ENCODE results near the gene BRIP1. TPM values are rescaled to one million over a fixed set of nuclear protein-coding genes. Genes with fewer than 3 reads are reported as not detected.

BRIP1 gene
- total and polyA plus RNA-seq, 7 experiments from 2014 or later, result 0.64 to 19.9 (median 1.6) TPM

DNA sequence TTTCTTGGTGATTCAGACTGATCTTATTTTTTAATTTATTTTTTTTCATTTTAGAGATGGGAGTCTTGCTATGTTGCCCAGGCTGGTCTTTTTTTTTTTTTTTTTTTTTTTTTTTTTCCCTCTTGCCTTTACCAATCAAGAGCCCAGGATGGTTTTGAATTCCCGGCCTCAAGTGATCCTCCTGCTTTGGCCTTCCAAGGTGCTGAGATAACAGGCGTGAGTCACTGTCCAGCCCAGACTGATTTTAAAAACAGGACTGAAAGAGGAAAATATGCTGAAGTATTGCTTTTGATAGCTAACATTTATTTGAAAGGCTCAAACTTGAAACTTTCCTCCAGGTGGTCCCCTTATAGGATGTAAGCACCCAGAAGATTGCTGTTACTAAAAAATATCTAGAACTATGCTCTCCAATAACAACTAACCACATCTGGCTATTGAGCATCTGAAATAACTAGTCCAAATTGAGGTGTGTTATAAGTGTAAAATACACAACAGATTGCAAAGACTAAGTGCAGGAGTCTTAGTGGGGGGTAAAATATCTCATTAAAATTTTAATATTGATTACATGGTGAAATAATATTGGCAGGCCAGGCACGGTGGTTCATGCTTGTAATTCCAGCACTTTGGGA lies 15.8 kb upstream of the BRIP1 start:
- no peak overlapping the region for H3K27ac Mint-ChIP-seq
- H3K27me3 ChIP-seq (ENCODE audit: control insufficient read depth in 2 of 2, insufficient read depth in 2 of 2, low read length in 2 of 2), result no peaks in the 10 kb centered on the region
- peaks cover 5 to 40% (median 17%) of the 10 kb centered on the region in 5 donors for H3K36me3 Mint-ChIP-seq
- H3K9me3 Mint-ChIP-seq, result no peaks in the 10 kb centered on the region
- no peak overlapping the region for H3K4me3 ChIP-seq (ENCODE audit: low read length)
- ChIA-PET POLR2A (no interaction called here), CTCF (no interaction called here)
- H3K4me1 Mint-ChIP-seq, result no peaks in the 10 kb centered on the region
- intact Hi-C loops (cut with micrococcal nuclease), result no loop called here
- H3K4me1 ChIP-seq (ENCODE audit: control insufficient read depth in 2 of 2, insufficient read depth in 2 of 2, low read length in 2 of 2), result no peaks in the 10 kb centered on the region
- H3K9me3 ChIP-seq (ENCODE audit: control insufficient read depth in 2 of 3, low read length in 3 of 3), result no peaks in the 10 kb centered on the region
- peaks cover 0 to 51% (median 11%) of the 10 kb centered on the region in 3 experiments for H3K36me3 ChIP-seq (ENCODE audit: control insufficient read depth in 2 of 3, insufficient read depth in 3 of 3, low read length in 3 of 3)
- no peaks in the 10 kb centered on the region for H3K27me3 Mint-ChIP-seq
- H3K4me3 Mint-ChIP-seq, result no peak overlapping the region
- no peak for DNase-seq
- ATAC-seq, result no peak
- H3K27ac ChIP-seq (ENCODE audit: low read depth, low read length), result no peak overlapping the region

GRCh38 chr17:61878520-61878919 lies 15.2 kb upstream of the BRIP1 start:
- H3K4me3 Mint-ChIP-seq, result no peak overlapping the region
- H3K9me3 Mint-ChIP-seq, result no peaks in the 10 kb centered on the region
- Histone ChIP-seq H3K9me3 (ENCODE audit: control insufficient read depth in 2 of 3, low read length in 3 of 3) (no peaks in the 10 kb centered on the region), H3K27ac (ENCODE audit: low read depth, low read length) (no peak overlapping the region), H3K27me3 (ENCODE audit: control insufficient read depth in 2 of 2, insufficient read depth in 2 of 2, low read length in 2 of 2) (no peaks in the 10 kb centered on the region), H3K4me3 (ENCODE audit: low read length) (no peak overlapping the region), H3K36me3 (ENCODE audit: control insufficient read depth in 2 of 3, insufficient read depth in 3 of 3, low read length in 3 of 3) (peaks cover 0 to 56% (median 11%) of the 10 kb centered on the region in 3 experiments), H3K4me1 (ENCODE audit: control insufficient read depth in 2 of 2, insufficient read depth in 2 of 2, low read length in 2 of 2) (no peaks in the 10 kb centered on the region)
- ChIA-PET POLR2A (no interaction called here), CTCF (no interaction called here)
- peaks cover 0 to 3% (median 0%) of the 10 kb centered on the region in 7 donors for H3K4me1 Mint-ChIP-seq
- no peaks in the 10 kb centered on the region for H3K27me3 Mint-ChIP-seq
- ATAC-seq, result no peak
- intact Hi-C loops (cut with micrococcal nuclease), result no loop called here
- peaks cover 8 to 46% (median 23%) of the 10 kb centered on the region in 5 donors for H3K36me3 Mint-ChIP-seq
- DNase-seq, result no peak
- H3K27ac Mint-ChIP-seq, result no peak overlapping the region

DNA sequence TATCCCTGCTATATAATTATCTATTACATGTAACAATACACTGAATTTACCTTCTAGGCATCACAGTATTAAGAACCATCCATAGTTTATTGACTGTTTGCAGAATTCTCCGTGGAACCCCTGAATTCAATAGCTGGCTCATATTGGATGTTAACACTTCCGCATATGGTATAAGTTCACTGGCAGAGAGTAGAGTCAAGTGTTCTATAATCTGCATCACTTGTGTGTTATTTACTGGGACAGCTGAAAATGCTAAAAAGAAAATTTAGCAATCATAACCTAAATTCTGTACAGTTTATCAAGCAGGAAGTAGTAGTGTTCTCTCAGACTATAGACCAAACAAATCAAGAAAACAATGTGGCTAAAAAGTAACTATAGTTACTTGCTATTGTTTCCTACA lies 14.5 kb upstream of the BRIP1 start:
- H3K4me3 ChIP-seq (ENCODE audit: low read length), result no peak overlapping the region
- no peaks in the 10 kb centered on the region for H3K4me1 ChIP-seq (ENCODE audit: control insufficient read depth in 2 of 2, insufficient read depth in 2 of 2, low read length in 2 of 2)
- CTCF ChIA-PET, result no interaction called here
- Mint-ChIP-seq H3K36me3 (peaks cover 8 to 45% (median 23%) of the 10 kb centered on the region in 5 donors), H3K4me3 (no peak overlapping the region), H3K4me1 (peaks cover 0 to 3% (median 0%) of the 10 kb centered on the region in 7 donors), H3K9me3 (no peaks in the 10 kb centered on the region), H3K27me3 (no peaks in the 10 kb centered on the region), H3K27ac (peak overlapping the region in 1 of 9 donors; percentile 8)
- intact Hi-C loops (cut with micrococcal nuclease), result no loop called here
- no peak for DNase-seq
- no peak overlapping the region for H3K27ac ChIP-seq (ENCODE audit: low read depth, low read length)
- no peak for ATAC-seq
- H3K27me3 ChIP-seq (ENCODE audit: control insufficient read depth in 2 of 2, insufficient read depth in 2 of 2, low read length in 2 of 2), result no peaks in the 10 kb centered on the region
- POLR2A ChIA-PET, result no interaction called here
- H3K9me3 ChIP-seq (ENCODE audit: control insufficient read depth in 2 of 3, low read length in 3 of 3), result no peaks in the 10 kb centered on the region
- H3K36me3 ChIP-seq (ENCODE audit: control insufficient read depth in 2 of 3, insufficient read depth in 3 of 3, low read length in 3 of 3), result peaks cover 0 to 52% (median 11%) of the 10 kb centered on the region in 3 experiments

DNA sequence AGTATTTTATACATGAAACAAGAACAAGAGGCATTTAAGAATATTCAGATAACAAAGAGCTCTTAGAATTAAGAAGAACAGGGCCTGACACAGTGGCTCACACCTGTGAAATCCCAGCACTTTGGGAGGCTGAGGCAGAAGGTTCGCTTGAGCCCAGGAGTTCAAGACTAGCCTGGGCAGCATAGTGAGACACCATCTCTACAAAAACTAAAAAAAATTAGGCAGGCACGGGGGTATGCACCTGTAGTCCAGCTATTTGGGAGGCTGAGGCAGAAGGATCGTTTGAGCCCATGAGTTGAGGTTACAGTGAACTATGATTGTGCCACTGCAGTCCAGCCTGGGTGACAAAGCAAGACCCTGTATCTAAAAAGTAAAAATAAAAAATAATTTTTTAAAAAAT lies 12.5 kb upstream of the BRIP1 start:
- Histone ChIP-seq H3K4me1 (ENCODE audit: control insufficient read depth in 2 of 2, insufficient read depth in 2 of 2, low read length in 2 of 2) (no peaks in the 10 kb centered on the region), H3K9me3 (ENCODE audit: control insufficient read depth in 2 of 3, low read length in 3 of 3) (no peaks in the 10 kb centered on the region), H3K4me3 (ENCODE audit: low read length) (no peak overlapping the region), H3K36me3 (ENCODE audit: control insufficient read depth in 2 of 3, insufficient read depth in 3 of 3, low read length in 3 of 3) (peaks cover 0 to 47% (median 1%) of the 10 kb centered on the region in 3 experiments), H3K27ac (ENCODE audit: low read depth, low read length) (no peak overlapping the region), H3K27me3 (ENCODE audit: control insufficient read depth in 2 of 2, insufficient read depth in 2 of 2, low read length in 2 of 2) (no peaks in the 10 kb centered on the region)
- intact Hi-C loops (cut with micrococcal nuclease), result no loop called here
- ATAC-seq (no peak), DNase-seq (no peak)
- no peaks in the 10 kb centered on the region for H3K27me3 Mint-ChIP-seq
- peaks cover 0 to 3% (median 0%) of the 10 kb centered on the region in 7 donors for H3K4me1 Mint-ChIP-seq
- H3K36me3 Mint-ChIP-seq, result peaks cover 8 to 35% (median 19%) of the 10 kb centered on the region in 5 donors
- no peaks in the 10 kb centered on the region for H3K9me3 Mint-ChIP-seq
- no peak overlapping the region for H3K27ac Mint-ChIP-seq
- ChIA-PET CTCF (no interaction called here), POLR2A (interaction anchor here (1.2 kb wide), 1 partner anchor 19 kb away, joined by 3 read pairs; no protein-coding TSS in a partner anchor)
- no peak overlapping the region for H3K4me3 Mint-ChIP-seq

DNA sequence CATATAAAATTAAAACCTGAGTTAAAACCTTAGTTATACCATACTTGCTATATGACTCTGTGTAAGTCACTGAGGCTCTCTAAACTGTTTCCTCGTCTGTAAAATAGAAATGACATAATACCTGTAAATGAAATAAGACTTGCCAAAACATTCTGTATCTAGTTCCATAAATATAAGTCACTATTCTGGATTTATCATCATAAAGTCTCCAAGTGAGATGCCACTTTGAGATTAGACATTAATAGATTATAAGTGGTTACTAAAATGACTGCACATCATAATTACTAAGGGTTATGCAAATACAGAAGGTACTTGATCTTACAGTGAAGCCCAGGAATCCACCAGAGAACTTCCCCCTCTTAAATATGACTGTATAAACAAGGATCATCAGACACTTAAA lies 12.0 kb upstream of the BRIP1 start:
- Histone ChIP-seq H3K36me3 (ENCODE audit: control insufficient read depth in 2 of 3, insufficient read depth in 3 of 3, low read length in 3 of 3) (peaks cover 0 to 47% (median 0%) of the 10 kb centered on the region in 3 experiments), H3K4me3 (ENCODE audit: low read length) (no peak overlapping the region), H3K27ac (ENCODE audit: low read depth, low read length) (no peak overlapping the region), H3K4me1 (ENCODE audit: control insufficient read depth in 2 of 2, insufficient read depth in 2 of 2, low read length in 2 of 2) (no peaks in the 10 kb centered on the region), H3K27me3 (ENCODE audit: control insufficient read depth in 2 of 2, insufficient read depth in 2 of 2, low read length in 2 of 2) (no peaks in the 10 kb centered on the region), H3K9me3 (ENCODE audit: control insufficient read depth in 2 of 3, low read length in 3 of 3) (no peaks in the 10 kb centered on the region)
- ATAC-seq, result no peak
- Mint-ChIP-seq H3K36me3 (peaks cover 7 to 40% (median 19%) of the 10 kb centered on the region in 5 donors), H3K4me1 (peaks cover 0 to 3% (median 0%) of the 10 kb centered on the region in 7 donors), H3K9me3 (no peaks in the 10 kb centered on the region), H3K27ac (peak overlapping the region in 1 of 9 donors; percentile 25), H3K4me3 (no peak overlapping the region), H3K27me3 (no peaks in the 10 kb centered on the region)
- POLR2A ChIA-PET, result no interaction called here
- DNase-seq, result no peak
- CTCF ChIA-PET, result no interaction called here
- intact Hi-C loops (cut with micrococcal nuclease), result no loop called here

DNA sequence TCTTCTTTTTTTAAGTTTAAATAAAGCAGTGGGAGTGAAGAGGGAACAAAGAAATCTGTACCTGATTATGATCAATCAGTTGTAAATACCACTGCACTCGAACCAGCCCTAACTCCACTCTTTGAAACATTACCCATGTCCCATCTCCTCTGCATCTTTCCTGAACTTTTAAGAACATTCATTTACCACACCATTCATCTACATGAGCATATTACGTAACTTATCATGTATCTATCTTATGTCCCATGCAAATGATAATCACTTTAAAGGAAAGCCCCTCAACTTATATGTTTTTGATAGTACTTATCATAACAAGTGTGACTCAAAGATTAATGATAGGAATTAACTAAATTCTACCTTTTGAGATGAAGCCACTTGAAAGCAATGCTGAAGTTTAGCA lies 10.7 kb upstream of the BRIP1 start:
- CTCF ChIA-PET, result no interaction called here
- H3K27me3 ChIP-seq (ENCODE audit: control insufficient read depth in 2 of 2, insufficient read depth in 2 of 2, low read length in 2 of 2), result no peaks in the 10 kb centered on the region
- peak overlapping the region in 3 of 9 donors; percentile 17 to 61 (median 42) for H3K27ac Mint-ChIP-seq

DNA sequence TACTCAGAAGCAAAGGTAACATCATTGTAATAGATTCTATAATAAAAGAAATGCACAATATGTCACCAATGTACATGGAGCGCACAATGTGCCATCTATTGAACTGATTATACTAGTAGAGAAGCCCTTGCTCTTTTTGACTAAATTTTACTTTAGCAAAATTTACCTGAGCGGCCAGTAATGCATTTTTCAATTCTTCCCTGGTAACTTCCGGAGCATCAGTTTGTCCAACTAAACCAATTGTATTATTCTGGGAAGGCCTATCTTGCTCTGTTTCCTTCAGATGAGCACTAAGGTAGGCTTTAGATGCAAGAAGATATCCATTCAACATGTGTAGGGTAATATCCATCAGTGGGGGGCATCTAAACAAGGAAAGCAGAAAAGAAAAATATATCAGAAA lies 8.8 kb upstream of the BRIP1 start:
- CTCF ChIA-PET, result no interaction called here
- peaks cover 0 to 49% (median 0%) of the 10 kb centered on the region in 3 experiments for H3K36me3 ChIP-seq (ENCODE audit: control insufficient read depth in 2 of 3, insufficient read depth in 3 of 3, low read length in 3 of 3)

More for the DNA sequence above, 10.7 kb upstream of the BRIP1 start:
- Histone ChIP-seq H3K36me3 (ENCODE audit: control insufficient read depth in 2 of 3, insufficient read depth in 3 of 3, low read length in 3 of 3) (peaks cover 0 to 51% (median 0%) of the 10 kb centered on the region in 3 experiments), H3K4me1 (ENCODE audit: control insufficient read depth in 2 of 2, insufficient read depth in 2 of 2, low read length in 2 of 2) (no peaks in the 10 kb centered on the region), H3K27ac (ENCODE audit: low read depth, low read length) (no peak overlapping the region), H3K4me3 (ENCODE audit: low read length) (no peak overlapping the region), H3K9me3 (ENCODE audit: control insufficient read depth in 2 of 3, low read length in 3 of 3) (no peaks in the 10 kb centered on the region)
- POLR2A ChIA-PET, result no interaction called here
- H3K27me3 Mint-ChIP-seq, result no peaks in the 10 kb centered on the region
- H3K4me3 Mint-ChIP-seq, result no peak overlapping the region
- DNase-seq, result no peak
- ATAC-seq, result no peak
- H3K9me3 Mint-ChIP-seq, result no peaks in the 10 kb centered on the region
- H3K36me3 Mint-ChIP-seq, result peaks cover 8 to 46% (median 19%) of the 10 kb centered on the region in 5 donors
- intact Hi-C loops (cut with micrococcal nuclease), result no loop called here
- peaks cover 0 to 3% (median 0%) of the 10 kb centered on the region in 7 donors for H3K4me1 Mint-ChIP-seq

More for the DNA sequence above, 8.8 kb upstream of the BRIP1 start:
- no peak for DNase-seq
- Mint-ChIP-seq H3K27me3 (no peaks in the 10 kb centered on the region), H3K36me3 (peaks cover 5 to 37% (median 14%) of the 10 kb centered on the region in 5 donors), H3K27ac (no peak overlapping the region), H3K4me3 (no peak overlapping the region), H3K9me3 (no peaks in the 10 kb centered on the region), H3K4me1 (peaks cover 0 to 3% (median 0%) of the 10 kb centered on the region in 7 donors)
- no peaks in the 10 kb centered on the region for H3K27me3 ChIP-seq (ENCODE audit: control insufficient read depth in 2 of 2, insufficient read depth in 2 of 2, low read length in 2 of 2)
- intact Hi-C loops (cut with micrococcal nuclease), result no loop called here
- POLR2A ChIA-PET, result no interaction called here
- no peaks in the 10 kb centered on the region for H3K4me1 ChIP-seq (ENCODE audit: control insufficient read depth in 2 of 2, insufficient read depth in 2 of 2, low read length in 2 of 2)
- no peak overlapping the region for H3K4me3 ChIP-seq (ENCODE audit: low read length)
- H3K27ac ChIP-seq (ENCODE audit: low read depth, low read length), result no peak overlapping the region
- no peak for ATAC-seq
- no peaks in the 10 kb centered on the region for H3K9me3 ChIP-seq (ENCODE audit: control insufficient read depth in 2 of 3, low read length in 3 of 3)
